Esophagus squamous epithelium (tissue), 4 donors: ENCODE measurements around the gene DOHH.

Experiments used
- POLR2A ChIP-seq, 4 donors: fragments of 450-650 bp; IDR thresholded peaks; one replicate each; pipeline ENCODE4 v1.6.1; 2017; ENCODE audit warnings: antibody characterized with exemption in 4 of 4, mild to moderate bottlenecking in 4 of 4, moderate library complexity in 3 of 4
- TF ChIP-seq, protein P1 (sequence below), 6 experiments: fragments of 450-650 bp in 4 of 6; fragments of 200-600 bp in 2 of 6; sonication (generic) in 2 of 6; IDR thresholded peaks; one replicate each; pipeline ENCODE4 v1.5.1; 2016 to 2019; ENCODE audit warnings: antibody characterized with exemption in 6 of 6, mild to moderate bottlenecking in 4 of 6, moderate library complexity in 4 of 6

DNA sequence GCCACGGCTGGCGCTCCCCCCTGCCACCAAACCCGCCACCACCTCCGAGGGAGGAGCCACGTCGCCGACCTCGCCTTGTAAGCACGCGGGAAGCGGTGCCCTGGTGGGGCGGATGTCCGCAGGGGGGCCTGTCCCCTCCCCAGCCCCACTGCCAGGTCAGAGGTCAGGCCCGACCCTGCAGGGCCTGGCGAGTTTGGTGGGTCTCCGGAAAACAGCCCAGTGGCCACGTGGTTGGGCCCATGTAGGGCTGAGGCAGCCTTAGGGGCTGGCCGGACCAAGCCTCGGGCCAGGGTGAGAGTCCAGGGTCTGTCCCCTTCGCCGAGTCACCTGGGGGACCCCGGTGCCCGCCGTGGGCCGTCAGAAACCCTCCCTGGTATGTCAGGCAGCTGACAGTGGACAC lies 46.6 kb downstream of the DOHH start:
- TF ChIP-seq POLR2A (IDR thresholded peaks at IDR 0.05), result no peak
- TF ChIP-seq, protein P1, sequence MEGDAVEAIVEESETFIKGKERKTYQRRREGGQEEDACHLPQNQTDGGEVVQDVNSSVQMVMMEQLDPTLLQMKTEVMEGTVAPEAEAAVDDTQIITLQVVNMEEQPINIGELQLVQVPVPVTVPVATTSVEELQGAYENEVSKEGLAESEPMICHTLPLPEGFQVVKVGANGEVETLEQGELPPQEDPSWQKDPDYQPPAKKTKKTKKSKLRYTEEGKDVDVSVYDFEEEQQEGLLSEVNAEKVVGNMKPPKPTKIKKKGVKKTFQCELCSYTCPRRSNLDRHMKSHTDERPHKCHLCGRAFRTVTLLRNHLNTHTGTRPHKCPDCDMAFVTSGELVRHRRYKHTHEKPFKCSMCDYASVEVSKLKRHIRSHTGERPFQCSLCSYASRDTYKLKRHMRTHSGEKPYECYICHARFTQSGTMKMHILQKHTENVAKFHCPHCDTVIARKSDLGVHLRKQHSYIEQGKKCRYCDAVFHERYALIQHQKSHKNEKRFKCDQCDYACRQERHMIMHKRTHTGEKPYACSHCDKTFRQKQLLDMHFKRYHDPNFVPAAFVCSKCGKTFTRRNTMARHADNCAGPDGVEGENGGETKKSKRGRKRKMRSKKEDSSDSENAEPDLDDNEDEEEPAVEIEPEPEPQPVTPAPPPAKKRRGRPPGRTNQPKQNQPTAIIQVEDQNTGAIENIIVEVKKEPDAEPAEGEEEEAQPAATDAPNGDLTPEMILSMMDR (IDR thresholded peaks at IDR 0.05), result no peak
